CD4-positive, alpha-beta T cell treated with Interleukin-15 for 4 hours (primary cell): ENCODE measurements around the gene SLC27A1.
A peak's percentile ranks its signal among the peaks of the same experiment; 100 is the strongest.

ENCODE experiments used
- DNase-seq: peaks from one replicate; pipeline ENCODE4 v3.0.0-alpha.2; 2020; ENCODE audit warnings: low spot score

The SLC27A1 gene

GRCh38 chr19:17470068-17470841 lies at the start of gene SLC27A1:
TSS of gene SLC27A1 (plus strand) at chr19:17470524. CDS start at chr19:17470541, 17 bp downstream.
- peak; percentile 92 for DNase-seq

GRCh38 chr19:17421942-17422341 lies 48.4 kb upstream of the SLC27A1 start:
- no peak for DNase-seq

DNA sequence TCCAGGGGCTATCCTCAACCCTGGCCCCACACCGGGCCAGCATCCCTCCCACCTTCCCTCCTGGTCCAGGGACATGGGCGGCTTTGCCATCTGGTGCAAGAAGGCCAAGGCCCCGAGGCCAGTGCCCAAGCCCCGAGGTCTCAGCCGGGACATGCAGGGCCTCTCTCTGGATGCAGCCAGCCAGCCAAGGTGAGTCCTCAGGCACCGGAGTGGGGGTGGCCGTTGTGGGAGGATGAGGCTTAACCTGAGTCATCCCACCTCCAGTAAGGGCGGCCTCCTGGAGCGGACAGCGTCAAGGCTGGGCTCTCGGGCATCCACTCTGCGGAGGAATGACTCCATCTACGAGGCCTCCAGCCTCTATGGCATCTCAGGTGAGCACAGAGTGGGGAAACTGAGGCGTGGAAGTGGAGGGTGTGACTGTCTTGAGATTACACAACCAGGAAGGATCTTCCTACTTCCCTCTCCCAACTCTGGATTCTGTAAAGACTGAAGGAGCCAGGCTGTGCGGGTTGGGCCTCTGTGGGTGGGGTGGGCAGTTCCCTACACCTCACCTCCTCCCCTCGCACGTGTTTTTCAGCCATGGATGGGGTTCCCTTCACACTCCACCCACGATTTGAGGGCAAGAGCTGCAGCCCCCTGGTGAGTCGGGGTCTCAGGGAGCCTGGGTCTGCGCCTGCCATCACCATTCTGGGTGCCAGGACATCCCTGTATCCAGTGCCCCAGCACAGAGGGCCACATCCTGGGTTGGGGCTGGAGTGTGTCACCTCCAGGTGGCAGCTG lies 46.7 kb upstream of the SLC27A1 start:
- DNase-seq: no peak

- DNase-seq: no peak
Measured at GRCh38 chr19:17424743-17425365, 45.5 kb upstream of the SLC27A1 start.

DNA sequence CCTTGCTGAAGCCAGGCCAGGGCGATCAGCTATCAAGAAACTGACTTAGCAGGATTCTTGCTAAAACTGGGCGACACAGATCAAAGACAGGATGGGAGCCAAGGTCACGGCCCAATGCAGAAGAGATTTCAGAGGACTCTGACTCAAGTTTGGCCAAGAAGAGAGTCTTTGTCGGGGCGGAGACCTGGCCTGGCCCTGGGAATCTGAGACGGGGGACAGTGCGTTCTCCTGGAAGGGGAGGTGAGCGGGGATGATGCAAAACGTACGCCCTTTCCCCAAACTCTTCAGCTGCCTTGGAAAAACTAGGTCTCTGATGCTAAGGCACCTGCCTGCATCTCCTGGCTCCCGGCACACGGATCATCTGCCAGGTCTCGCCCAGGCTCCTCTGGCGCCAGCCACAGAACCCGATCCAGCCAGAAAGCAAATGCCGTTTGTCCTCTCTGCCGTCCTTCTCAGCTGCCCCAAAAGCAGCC lies 40.6 kb upstream of the SLC27A1 start:
- DNase-seq: no peak

DNA sequence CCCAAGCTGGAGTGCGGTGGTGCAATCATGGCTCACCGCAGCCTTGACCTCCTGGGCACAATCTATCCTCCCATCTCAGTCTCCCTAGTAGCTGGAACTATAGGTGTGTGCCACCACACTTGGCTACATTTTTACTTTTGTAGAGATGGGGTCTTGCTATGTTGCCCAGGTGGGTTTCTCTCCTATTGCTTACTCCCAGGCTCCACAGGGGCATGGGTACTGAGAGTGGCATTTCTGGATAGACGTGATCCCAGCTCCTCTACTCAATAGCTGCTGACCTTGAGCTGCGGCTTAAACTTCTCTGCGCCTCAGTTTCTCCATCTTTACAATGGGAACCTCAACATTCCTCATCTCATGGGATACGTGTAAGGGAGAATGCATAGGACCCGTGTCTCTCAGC lies 38.9 kb upstream of the SLC27A1 start:
- no peak for DNase-seq

- no peak for DNase-seq
Measured at GRCh38 chr19:17435218-17435617, 35.1 kb upstream of the SLC27A1 start.

- no peak for DNase-seq
Measured at GRCh38 chr19:17436094-17436873, 34.0 kb upstream of the SLC27A1 start.

DNA sequence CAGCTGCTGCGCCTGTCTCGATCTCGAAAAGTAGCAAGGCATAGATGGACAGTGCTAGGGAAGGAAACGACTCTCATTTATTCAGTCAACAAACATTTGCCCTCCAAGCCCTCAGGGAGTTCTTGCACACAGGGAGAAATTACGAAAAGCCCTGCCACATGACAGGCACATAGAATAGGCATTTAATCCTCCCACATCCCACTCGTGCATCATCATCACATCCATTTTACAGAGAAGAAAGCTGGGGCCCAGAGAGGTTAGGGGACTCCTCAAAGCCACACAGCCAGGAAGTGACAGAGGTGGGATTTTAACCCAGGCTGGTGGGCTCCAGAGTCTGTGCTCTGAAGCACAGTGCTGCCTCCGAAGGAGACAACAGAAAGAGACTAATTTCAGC lies 33.5 kb upstream of the SLC27A1 start:
- DNase-seq: no peak

DNA sequence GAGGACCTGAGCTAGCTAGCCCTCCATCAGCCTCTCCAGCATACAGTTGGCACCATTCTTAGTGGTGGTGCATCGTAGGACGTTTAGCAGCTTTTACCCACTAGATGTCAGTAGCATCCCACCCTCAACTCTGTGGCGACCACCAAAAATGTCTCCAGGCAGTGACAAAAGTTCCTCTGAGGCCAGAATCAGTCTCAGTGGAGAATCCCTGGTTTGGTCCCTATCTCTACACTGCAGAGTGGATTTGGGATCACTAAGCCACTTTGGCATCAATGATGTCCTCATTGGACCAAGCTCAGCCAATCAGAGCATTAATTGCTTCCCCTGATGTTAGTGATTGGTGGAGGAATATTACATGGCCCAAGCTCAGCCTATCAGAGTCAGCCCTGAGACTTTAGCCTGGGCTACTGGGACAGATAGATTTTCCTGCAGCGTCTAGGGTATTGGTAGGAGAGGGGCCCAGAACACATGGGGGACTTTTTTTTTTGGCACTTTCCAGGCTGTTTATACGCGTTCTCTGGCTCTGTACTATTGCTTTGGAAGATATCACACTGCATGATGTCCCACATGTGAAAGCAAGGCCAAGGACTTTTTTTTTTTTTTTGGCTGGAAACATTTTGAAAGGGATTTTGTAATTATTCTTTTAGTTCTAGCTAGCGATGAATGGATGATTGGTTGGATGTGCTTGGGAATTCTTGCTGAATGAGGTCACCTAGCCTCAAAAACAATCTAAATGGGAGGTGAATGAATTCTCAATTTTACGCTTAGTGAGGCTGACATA lies 28.9 kb upstream of the SLC27A1 start:
- no peak for DNase-seq

GRCh38 chr19:17445526-17446165 lies 24.7 kb upstream of the SLC27A1 start:
- no peak for DNase-seq

DNA sequence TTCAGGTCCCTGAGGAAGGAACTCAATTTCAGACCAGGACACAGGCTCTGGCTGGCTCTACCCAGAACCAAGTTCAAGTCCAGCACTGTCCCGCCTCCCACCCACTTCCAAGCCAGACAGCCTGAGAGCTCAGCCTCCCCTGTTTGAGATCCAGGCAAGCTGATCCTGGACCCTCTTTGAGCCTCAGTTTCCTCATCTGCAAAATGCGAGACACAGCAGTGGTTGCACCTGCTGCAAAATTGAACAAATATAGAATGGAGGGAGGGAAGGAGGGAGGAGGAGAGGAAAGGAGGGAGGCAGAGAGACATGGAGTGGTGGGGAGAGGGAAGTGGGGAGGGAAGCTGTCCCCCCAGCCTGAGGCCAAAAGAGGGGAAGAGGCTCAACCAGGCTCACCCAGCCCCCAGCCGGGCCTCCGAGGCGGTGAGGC lies 22.6 kb upstream of the SLC27A1 start:
- DNase-seq: no peak

DNA sequence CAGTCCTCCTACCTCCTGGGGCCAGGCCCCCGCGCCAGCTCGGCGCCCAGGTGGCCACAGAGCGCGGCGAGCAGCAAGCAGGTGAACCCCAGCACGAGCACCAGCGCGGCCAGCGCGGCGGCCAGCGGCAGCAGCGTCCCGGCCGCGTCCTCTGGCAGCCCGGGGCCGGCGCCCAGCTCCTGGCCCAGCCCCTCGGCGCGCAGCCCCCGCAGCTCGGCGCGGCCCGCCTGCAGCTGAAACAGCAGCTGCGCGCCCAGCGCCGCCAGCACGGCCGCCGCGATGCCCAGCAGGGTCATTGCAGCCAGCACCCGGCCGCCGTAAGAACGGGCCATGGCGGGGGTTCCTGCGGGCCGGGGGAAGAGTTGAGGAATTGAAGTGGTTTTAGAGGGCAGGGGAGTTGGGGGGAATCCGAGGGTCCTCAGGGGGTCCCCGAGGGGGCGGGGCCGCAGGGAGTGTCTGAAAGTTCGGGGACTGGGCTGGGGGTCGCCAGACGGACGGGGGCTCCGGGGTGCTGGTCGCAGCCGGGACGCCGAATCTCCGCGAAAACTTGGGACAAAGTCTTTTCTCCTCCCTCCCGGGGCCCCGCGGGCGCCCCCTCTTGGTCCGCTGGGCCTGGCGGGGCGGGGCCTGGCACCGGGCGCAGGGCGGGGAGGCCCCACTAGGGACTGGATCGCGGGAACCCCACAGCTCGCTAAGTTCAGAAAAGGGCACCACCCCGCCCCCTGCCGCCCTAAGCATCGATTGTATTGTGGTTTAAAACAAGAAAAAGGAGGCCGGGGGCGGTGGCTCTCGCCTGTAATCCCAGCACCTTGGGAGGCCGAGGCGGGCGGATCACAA lies 22.0 kb upstream of the SLC27A1 start, which contains the start of gene TMEM221:
Gene TMEM221, minus strand, starts transcription at position 538 of the 837 bp plus-strand sequence. Its CDS starts 206 bp downstream, at position 332.
- peak; percentile 50 for DNase-seq

GRCh38 chr19:17450264-17451075 lies 19.9 kb upstream of the SLC27A1 start:
- peak; percentile 47 for DNase-seq

DNA sequence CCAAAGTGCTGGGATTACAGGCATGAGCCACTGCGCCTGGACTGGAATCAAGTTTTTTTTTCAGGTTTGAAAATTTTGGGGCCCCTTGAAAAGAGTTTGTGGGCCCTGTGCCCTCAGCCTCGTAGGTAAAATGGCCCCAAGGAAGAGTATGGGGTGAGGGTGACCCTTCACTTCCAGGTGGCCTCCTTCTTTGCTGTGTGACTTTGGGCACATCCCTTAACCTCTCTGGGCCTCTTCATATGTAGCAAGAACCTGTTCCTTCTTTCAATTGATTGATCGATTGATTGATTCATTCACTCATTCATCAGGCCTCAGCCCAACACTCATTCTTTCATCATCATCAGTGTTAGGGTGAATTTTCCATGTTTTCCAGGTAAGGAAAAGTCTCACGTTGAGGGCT lies 18.5 kb upstream of the SLC27A1 start:
- DNase-seq: no peak

DNA sequence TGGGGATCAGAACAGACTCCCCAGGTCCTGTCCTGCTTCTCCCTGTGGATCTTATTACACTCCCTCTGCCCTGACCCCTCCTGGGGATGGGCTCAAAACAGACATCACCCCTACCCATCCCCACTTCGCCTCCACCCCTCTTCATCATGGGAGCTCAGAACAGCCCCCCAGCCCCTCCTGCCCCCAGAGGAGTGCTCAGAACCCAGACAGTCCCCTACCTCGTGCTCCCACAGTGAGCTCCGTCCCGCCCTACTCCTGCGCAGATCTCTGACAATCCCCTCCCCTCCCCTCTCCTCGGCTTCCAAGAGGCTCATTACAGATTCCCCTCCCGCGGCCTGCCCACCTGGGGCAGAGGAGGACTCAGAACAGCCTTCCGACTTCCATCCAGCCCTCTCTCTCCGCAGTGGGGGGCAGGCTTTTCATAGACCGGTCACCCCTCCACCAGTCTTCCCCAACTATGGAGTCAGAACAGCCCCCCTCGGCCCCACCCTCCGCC lies 15.7 kb upstream of the SLC27A1 start:
- DNase-seq: no peak

DNA sequence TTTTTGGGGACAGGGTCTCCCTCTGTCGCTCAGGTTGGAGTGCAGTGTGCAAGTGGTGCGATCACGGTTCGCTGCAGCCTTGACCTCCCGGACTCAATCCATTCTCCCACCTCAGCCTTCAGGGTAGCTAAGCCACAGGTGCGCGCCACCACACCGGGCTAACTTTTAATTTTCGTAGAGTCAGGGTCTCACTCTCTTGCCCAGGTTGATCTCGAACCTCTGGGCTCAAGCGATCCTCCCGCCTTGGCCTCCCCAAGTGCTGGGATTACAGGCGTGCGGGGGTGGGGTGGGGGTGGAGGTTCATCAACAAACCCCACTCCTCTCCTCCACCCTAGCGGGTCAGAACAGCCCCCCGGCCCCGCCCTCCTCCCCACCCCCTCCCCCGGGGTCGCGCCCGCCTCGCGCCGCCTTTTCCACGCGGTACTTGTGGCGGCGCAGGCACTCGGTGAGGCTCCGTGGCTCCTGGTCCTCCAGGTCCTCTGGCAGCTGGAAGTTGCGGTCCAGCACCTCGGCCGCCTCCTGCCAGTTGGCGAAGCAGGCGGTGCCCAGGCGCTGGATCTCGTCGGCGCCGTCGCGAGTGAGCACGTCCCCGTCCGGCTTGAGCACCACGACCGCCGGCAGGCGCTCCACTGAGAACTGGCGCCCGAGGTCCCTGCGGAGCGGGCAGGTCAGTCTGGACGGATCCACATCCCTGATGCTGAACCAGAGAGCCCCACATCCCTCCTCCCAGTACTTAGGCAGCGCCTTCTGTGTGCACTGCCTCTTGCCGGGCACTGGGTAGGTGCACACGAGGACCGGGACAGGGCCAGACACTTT lies 14.8 kb upstream of the SLC27A1 start:
- DNase-seq: no peak

- no peak for DNase-seq
Measured at GRCh38 chr19:17456127-17456526, 14.2 kb upstream of the SLC27A1 start.
